Right cardiac atrium (tissue), 5 donors: ENCODE data around the gene MT4. TPM values are rescaled to one million over a fixed set of nuclear protein-coding genes. Genes with fewer than 3 reads are reported as not detected.

ENCODE experiments used
- ATAC-seq, 2 donors: fragments of 200-7000 bp; cut with Tn5 transposase; one replicate each; pipeline versions ENCODE4 v1.8.0 to v1.9.1; 2020; ENCODE audit warnings: moderate library complexity in 2 of 2, mild to moderate bottlenecking in 1 of 2
- DNase-seq, 3 donors: peaks; one replicate each; pipeline ENCODE4 v3.0.0-alpha.2; 2020
- H3K27ac ChIP-seq: one replicate; pipeline ENCODE4 v1.5.1; 2013; ENCODE audit warnings: mild to moderate bottlenecking, low read length, control low read depth, moderate library complexity
- H3K27me3 ChIP-seq: one replicate; pipeline ENCODE4 v1.6.1; 2013; ENCODE audit not compliant: control insufficient read depth, insufficient read depth
- H3K4me1 ChIP-seq: one replicate; pipeline ENCODE4 v1.6.1; 2013; ENCODE audit warnings: low read length; ENCODE audit not compliant: control insufficient read depth, insufficient read depth
- H3K4me3 ChIP-seq: one replicate; pipeline ENCODE4 v1.5.1; 2013; ENCODE audit warnings: low read length, control low read depth
- H3K9me3 ChIP-seq: one replicate; pipeline ENCODE4 v1.6.1; 2013; ENCODE audit warnings: low read length; ENCODE audit not compliant: control insufficient read depth
- WGBS: extraction: QIAGEN DNeasy Blood & Tissue Kit; methylation state at CpG from one replicate; pipeline ENCODE4 v1.1.7; 2013; 5-methylcytosine and 5-hydroxymethylcytosine counted together
- intact Hi-C, 4 donors: fragments of 100-400 bp; cut with DNase I; formaldehyde crosslinking; loops; one replicate each; pipeline versions ENCODE4 v1.11.0 to v1.14.0; 2022 to 2023
- polyA plus RNA-seq: library from polyadenylated mRNA; stranded (reverse); fragments of 200-250 nt; gene quantifications from one replicate; pipeline ENCODE4 v1.2.3, GENCODE V29; 2013
- total RNA-seq, 4 donors: library from RNA; stranded (reverse); fragmentation: NEBNext Ultra II Directional; extraction: Animal tissue kit (Norgen Biotek cat#: 25700); gene quantifications; one replicate each; pipeline ENCODE4 v1.2.1, GENCODE V29; 2021
- donor health status: healthy with polysubstance abuse.
- donor health status: DM: no; HTN: yes; CAD: no.
- donor health status: DM: no; HTN: no; CAD: no.
- donor health status: DM: no; HTN: yes; CAD: no; lungs with severe emphysema.
- donor health status: DM: yes; HTN: yes; CAD: no.

The MT4 gene
- total and polyA plus RNA-seq, 5 donors, result not detected

DNA sequence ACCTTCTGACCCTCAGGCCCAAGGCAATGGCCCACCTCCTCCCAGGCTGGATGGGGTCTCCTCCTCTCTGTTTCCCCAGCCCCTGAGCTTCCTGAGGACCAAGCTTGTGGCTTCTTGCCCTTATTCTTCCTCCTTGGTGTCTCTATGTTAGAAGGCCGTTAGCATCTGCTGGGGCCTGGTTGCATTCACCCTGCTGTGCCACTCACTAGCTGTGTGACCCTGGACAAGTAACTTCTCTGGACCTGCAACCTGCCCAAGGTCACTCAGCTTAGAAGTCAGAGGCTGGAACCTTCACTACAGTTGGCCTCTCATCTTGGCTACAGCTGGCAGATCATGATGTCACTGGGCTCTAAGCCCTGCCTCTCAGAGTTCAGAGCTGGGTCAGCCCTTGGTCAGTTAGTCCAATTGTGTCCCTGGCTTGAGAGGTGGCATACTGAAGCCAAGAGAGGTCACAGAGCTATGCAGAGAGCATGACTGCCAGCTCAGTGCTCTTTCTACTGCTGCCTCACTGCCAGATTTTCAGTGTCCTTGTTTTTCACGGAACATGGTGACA is 46.5 kb downstream of the MT4 start:
- DNase-seq, result peak; percentile 82 to 90 (median 83)
- intact Hi-C loops, result no loop called here
- Histone ChIP-seq H3K27ac (peak overlapping the region; percentile 94), H3K27me3 (no peaks in the 10 kb centered on the region), H3K4me1 (peaks cover 11% of the 10 kb centered on the region), H3K4me3 (no peak overlapping the region), H3K9me3 (no peaks in the 10 kb centered on the region)
- WGBS, result 42% methylated on average over 2 of the region's 2 CpGs
- peak; percentile 43 to 64 for ATAC-seq

DNA sequence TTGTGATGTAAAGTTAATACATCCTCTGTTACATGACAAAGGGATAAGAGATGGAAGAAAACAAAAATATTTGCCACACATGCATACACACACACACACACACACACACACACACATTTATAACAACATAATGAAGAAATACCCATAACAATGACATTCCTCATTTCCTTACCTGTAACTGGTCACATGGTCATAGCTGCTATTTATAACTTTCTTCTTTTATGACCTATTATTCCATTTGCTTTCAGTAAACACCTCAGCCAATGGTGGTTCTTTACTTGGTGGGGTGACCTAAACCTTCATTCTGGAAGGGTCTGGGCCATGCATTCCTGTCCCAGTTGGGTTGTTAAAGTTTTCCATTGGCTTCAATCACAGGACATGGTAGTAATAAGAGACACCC is 48.8 kb downstream of the MT4 start:
- ATAC-seq, result no peak
- H3K27me3 ChIP-seq, result no peaks in the 10 kb centered on the region
- no peak for DNase-seq
- H3K4me1 ChIP-seq, result peaks cover 17% of the 10 kb centered on the region
- no peak overlapping the region for H3K27ac ChIP-seq
- intact Hi-C loops, result no loop called here
- no peaks in the 10 kb centered on the region for H3K9me3 ChIP-seq
- H3K4me3 ChIP-seq, result no peak overlapping the region

DNA sequence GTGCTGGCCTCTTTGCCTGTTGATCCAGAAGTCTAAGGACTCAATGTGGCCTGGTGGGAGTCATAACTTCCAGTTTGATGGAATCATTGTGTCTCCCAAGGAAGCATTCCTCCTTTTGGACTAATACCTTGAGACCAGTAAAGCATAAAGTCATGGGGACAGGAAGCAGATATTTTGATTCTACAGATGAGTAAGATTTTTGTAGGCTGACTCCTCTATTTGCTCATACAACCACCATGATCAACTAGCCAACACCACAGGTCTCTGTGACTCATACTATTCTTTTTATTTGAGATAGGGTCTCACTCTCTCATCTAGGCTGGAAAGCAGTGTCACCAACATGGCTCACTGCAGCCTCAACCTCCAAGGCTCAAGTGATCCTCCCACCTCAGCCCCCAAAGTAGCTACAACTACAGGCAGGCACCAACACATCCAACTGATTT is 49.7 kb downstream of the MT4 start:
- no peak overlapping the region for H3K4me3 ChIP-seq
- H3K27ac ChIP-seq, result no peak overlapping the region
- H3K9me3 ChIP-seq, result no peaks in the 10 kb centered on the region
- ATAC-seq (no peak), DNase-seq (no peak)
- no peaks in the 10 kb centered on the region for H3K27me3 ChIP-seq
- H3K4me1 ChIP-seq, result peaks cover 19% of the 10 kb centered on the region
- intact Hi-C loops, result no loop called here

DNA sequence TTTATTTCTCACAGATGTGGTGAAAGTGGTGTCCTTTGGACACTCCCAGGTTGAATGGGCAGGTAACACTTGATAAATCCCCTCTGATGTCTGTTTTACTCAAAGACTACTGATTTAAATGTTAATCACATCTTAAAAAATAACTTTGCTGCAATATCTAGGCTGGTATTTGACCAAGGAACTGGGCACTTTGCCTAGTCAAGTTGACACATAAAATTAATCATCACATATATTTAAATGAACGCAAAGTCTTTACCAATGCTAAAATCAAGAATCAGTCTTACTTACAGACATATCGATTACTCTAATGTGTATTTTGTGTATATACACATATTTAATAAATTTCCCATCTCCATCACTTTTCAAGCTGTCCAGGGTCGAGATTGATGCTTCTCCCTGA is 50.5 kb downstream of the MT4 start:
- WGBS, result 95% methylated on average over 3 of the region's 3 CpGs
- intact Hi-C loops, result no loop called here
- no peaks in the 10 kb centered on the region for H3K27me3 ChIP-seq
- peaks cover 19% of the 10 kb centered on the region for H3K4me1 ChIP-seq
- DNase-seq (no peak), ATAC-seq (no peak)
- no peaks in the 10 kb centered on the region for H3K9me3 ChIP-seq
- H3K4me3 ChIP-seq, result no peak overlapping the region
- H3K27ac ChIP-seq, result no peak overlapping the region

DNA sequence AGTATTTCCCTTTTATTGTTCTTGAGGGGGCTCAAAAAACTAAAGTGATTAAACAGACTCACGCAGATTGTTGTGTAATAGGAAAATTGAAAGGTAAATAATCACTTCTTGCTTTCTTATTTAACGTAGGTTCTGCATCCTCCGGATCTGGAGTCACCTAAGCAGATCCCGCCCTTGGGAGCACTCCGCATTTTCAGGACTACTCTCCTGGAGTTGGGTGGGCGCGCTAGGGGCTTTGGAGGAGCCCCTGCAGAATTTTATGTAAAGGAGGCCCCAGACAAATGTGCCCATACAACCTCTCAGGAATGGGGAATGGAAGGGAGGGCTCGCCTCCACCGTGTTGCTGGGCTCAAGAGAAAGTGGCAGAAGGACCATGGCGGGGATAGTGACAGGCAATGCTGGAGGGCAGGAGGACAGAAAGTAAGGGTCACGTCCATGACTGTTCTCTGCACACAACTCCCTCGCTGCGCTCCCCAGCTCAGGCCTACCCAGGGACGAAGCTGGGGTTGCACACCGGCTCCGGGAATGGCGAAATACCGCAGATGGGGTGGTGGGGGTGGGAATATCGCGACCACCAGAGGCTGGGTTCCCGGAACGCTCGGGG is 51.8 kb downstream of the MT4 start:
- intact Hi-C loops, result no loop called here
- 46% methylated on average over 23 of the region's 23 CpGs for WGBS
- peak; percentile 21 to 25 for ATAC-seq

DNA sequence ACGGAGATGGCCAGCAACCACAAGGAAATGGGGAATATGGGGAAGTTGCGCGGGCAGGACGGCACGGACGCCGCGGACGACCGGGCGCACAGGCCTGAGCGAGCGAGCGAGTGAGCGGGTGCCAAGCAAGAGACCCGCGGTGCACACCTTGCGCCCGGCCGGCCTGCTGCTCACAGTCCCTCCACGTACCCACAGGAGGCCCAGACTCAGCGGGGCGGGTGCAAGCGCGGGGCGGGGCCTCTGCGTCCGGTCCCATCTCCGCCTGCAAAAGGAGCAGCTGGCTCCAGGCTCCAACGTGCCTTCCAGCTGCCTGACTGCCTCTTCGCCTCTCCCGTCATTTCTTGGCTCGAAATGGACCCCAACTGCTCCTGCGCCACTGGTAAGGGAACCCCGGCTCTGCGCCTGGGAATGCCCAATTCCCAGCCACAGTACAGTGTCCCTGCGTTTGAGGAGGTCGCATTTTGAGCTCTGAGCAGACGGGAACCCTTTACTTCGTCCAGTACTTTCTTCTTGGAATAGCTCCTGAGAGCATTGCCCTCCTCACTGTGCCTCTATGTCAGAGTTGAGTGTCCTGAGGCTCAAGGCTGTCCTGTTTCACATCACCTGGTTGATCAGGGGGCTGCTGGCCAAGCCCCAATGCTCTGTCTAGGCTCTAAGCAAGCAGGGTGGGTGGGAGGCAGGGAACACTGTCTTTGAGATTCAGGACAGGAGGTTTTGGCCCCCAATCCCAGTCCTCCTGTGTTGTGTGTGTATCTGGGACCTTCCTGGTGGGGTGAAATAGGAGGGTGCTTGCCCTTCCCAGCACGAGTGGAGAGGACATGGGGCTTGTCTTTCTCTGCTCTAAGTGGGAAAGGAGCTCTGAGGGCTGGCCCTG is 52.6 kb downstream of the MT4 start:
- peak; percentile 96 for ATAC-seq
- Histone ChIP-seq H3K4me1 (peaks cover 11% of the 10 kb centered on the region), H3K9me3 (no peaks in the 10 kb centered on the region), H3K27me3 (no peaks in the 10 kb centered on the region), H3K4me3 (peak overlapping the region; percentile 39), H3K27ac (peak overlapping the region; percentile 75)
- intact Hi-C loops, result no loop called here
- 2% methylated on average over 41 of the region's 41 CpGs for WGBS
- DNase-seq, result peak; percentile 90 to 95 (median 95)

More for the DNA sequence above, 51.8 kb downstream of the MT4 start:
- peak overlapping the region; percentile 39 for H3K4me3 ChIP-seq
- H3K27ac ChIP-seq, result peak overlapping the region; percentile 22
- DNase-seq, result no peak
- peaks cover 12% of the 10 kb centered on the region for H3K4me1 ChIP-seq
- H3K27me3 ChIP-seq, result no peaks in the 10 kb centered on the region
- no peaks in the 10 kb centered on the region for H3K9me3 ChIP-seq

DNA sequence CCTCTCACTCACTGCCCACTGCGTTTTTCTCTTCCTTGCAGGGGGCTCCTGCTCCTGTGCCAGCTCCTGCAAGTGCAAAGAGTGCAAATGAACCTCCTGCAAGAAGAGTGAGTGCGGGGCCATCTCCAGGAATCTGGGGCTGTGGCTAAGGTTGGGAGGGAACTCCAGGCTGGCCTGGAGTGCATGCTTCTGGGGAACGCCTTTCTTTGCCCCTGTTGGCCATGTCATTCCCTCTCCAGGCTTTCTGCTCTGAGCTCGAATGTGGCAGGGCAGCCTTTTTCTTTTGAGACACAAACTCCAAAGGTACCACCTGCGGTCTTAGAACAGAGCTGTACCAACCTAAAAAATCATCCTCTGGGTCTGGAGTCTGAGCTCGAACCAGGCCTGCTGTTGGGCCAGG is 53.3 kb downstream of the MT4 start:
- H3K9me3 ChIP-seq, result no peaks in the 10 kb centered on the region
- ATAC-seq (no peak), DNase-seq (no peak)
- peak overlapping the region; percentile 39 for H3K4me3 ChIP-seq
- intact Hi-C loops, result no loop called here
- H3K4me1 ChIP-seq, result peaks cover 11% of the 10 kb centered on the region
- H3K27ac ChIP-seq, result peak overlapping the region; percentile 75
- 70% methylated on average over 6 of the region's 6 CpGs for WGBS
- no peaks in the 10 kb centered on the region for H3K27me3 ChIP-seq

Other genes starting within 250 kb of the MT4 start
- 100 to 1,000 TPM in 1 of 4 donors, 10 to 100 TPM in 3; 88.7 to 103 (median 93.5) TPM for gene AMFR, start 139.5 kb upstream of the MT4 start, total RNA-seq
- 52.3 TPM for gene AMFR, start 139.5 kb upstream of the MT4 start, polyA plus RNA-seq
- 10 to 100 TPM; 72.9 to 80.7 (median 75.2) TPM for gene NUDT21, start 113.7 kb upstream of the MT4 start, total RNA-seq
- gene NUDT21, start 113.7 kb upstream of the MT4 start, polyA plus RNA-seq, result 23.0 TPM
- gene OGFOD1, start 113.5 kb upstream of the MT4 start, total RNA-seq, result 10 to 100 TPM; 28.4 to 32.8 (median 30.2) TPM
- gene OGFOD1, start 113.5 kb upstream of the MT4 start, polyA plus RNA-seq, result 15.5 TPM
- 10 to 100 TPM; 31.4 to 55.9 (median 39.8) TPM for gene BBS2, start 45.0 kb upstream of the MT4 start, total RNA-seq
- 37.7 TPM for gene BBS2, start 45.0 kb upstream of the MT4 start, polyA plus RNA-seq
- gene MT3, start 24.5 kb downstream of the MT4 start, total RNA-seq, result 1 to 10 TPM; 2.0 to 6.1 (median 3.3) TPM
- gene MT3, start 24.5 kb downstream of the MT4 start, polyA plus RNA-seq, result 24.7 TPM
- gene MT2A, start 43.5 kb downstream of the MT4 start, total RNA-seq, result 100 to 1,000 TPM in 1 of 4 donors, 10 to 100 TPM in 3; 55.6 to 154 (median 83.4) TPM
- gene MT2A, start 43.5 kb downstream of the MT4 start, polyA plus RNA-seq, result 140 TPM
- 10 to 100 TPM; 58.7 to 88.4 (median 68.4) TPM for gene MT1E, start 60.7 kb downstream of the MT4 start, total RNA-seq
- 129 TPM for gene MT1E, start 60.7 kb downstream of the MT4 start, polyA plus RNA-seq
- gene MT1M, start 67.6 kb downstream of the MT4 start, total RNA-seq, result 10 to 100 TPM in 1 of 4 donors, 1 to 10 TPM in 3; 3.0 to 26.7 (median 6.6) TPM
- 18.0 TPM for gene MT1M, start 67.6 kb downstream of the MT4 start, polyA plus RNA-seq
- 10 to 100 TPM in 1 of 4 donors, 1 to 10 TPM in 3; 1.6 to 27.5 (median 6.0) TPM for gene MT1A, start 73.6 kb downstream of the MT4 start, total RNA-seq
- gene MT1A, start 73.6 kb downstream of the MT4 start, polyA plus RNA-seq, result 73.4 TPM
- gene MT1B, start 86.8 kb downstream of the MT4 start, total RNA-seq, result not detected
- gene MT1B, start 86.8 kb downstream of the MT4 start, polyA plus RNA-seq, result not detected
- 1 to 10 TPM; 1.3 to 3.9 (median 2.7) TPM for gene MT1F, start 92.9 kb downstream of the MT4 start, total RNA-seq
- 3.7 TPM for gene MT1F, start 92.9 kb downstream of the MT4 start, polyA plus RNA-seq
- 1 to 10 TPM in 1 of 4 donors, under 1 TPM in 1, not detected in 2; 0.71 to 1.1 TPM for gene MT1G, start 103.0 kb downstream of the MT4 start, total RNA-seq
- gene MT1G, start 103.0 kb downstream of the MT4 start, polyA plus RNA-seq, result 8.0 TPM
- not detected for gene MT1H, start 104.7 kb downstream of the MT4 start, total RNA-seq
- gene MT1H, start 104.7 kb downstream of the MT4 start, polyA plus RNA-seq, result not detected
- gene MT1X, start 117.4 kb downstream of the MT4 start, total RNA-seq, result 100 to 1,000 TPM in 3 of 4 donors, 10 to 100 TPM in 1; 75.7 to 367 (median 180) TPM
- gene MT1X, start 117.4 kb downstream of the MT4 start, polyA plus RNA-seq, result 287 TPM
- 10 to 100 TPM; 26.7 to 36.0 (median 30.4) TPM for gene NUP93, start 165.1 kb downstream of the MT4 start, total RNA-seq
- gene NUP93, start 165.1 kb downstream of the MT4 start, polyA plus RNA-seq, result 18.9 TPM